K562 (cell line): ENCODE results near the gene DPYSL4. TPM values are rescaled to one million over a fixed set of nuclear protein-coding genes. Genes with fewer than 3 reads are reported as not detected.

Experiments
- ATAC-seq: fragments of 200-7000 bp; cut with Tn5 transposase; 3 replicates; pipeline ENCODE4 v1.9.1; 2020; ENCODE audit warnings: moderate library complexity
- BruUV-seq: library from RNA; stranded (reverse); fragments of 400-500 nt; replicated peaks from 2 replicates; lab custom pipeline; 2021; lab: Mats Ljungman, UMichigan
- CTCF ChIA-PET: fragments of 300-600 bp; formaldehyde crosslinking; extraction: SDS; loops from one replicate; lab custom pipeline; 2021; ENCODE audit warnings: low intra/inter-chr PET ratio; lab: Yijun Ruan, JAX
- POLR2A ChIA-PET: fragments of 300-600, 350-650 bp; sonication (Branson Sonifier 250); formaldehyde crosslinking; extraction: SDS; loops from one replicate; lab custom pipeline; 2021; ENCODE audit warnings: antibody characterized with exemption, inconsistent platforms; lab: Yijun Ruan, JAX
- DNase-seq, 4 experiments: peaks; one replicate each; pipeline versions ENCODE4 v3.0.0 to v3.0.0-alpha.2; 2011 to 2018; ENCODE audit warnings: low spot score in 3 of 4, mixed read lengths in 3 of 4; ENCODE audit errors: extremely low read depth in 1 of 4
- FAIRE-seq: peaks from 2 replicates; lab custom pipeline; 2011; peaks lifted over from hg19 to GRCh38; lab: Jason Lieb, UNC
- H2AFZ ChIP-seq: 2 replicates; pipeline ENCODE4 v1.6.0; 2011; ENCODE audit warnings: low read depth, low read length, control low read depth, inconsistent platforms
- H3K27ac ChIP-seq: fragments of 200-600 bp; 3 replicates; pipeline ENCODE4 v1.8.0; 2011; ENCODE audit warnings: low read depth, mild to moderate bottlenecking, control low read depth, inconsistent platforms, low read length, moderate library complexity, mixed read lengths; ENCODE audit errors: extremely low read depth
- H3K27me3 ChIP-seq, 2 experiments: fragments of 300-600 bp in 1 of 2; 2 replicates in 1 of 2; 3 replicates in 1 of 2; pipeline versions ENCODE4 v1.6.0 to v1.8.0; 2011; ENCODE audit warnings: inconsistent platforms in 2 of 2, low read length in 2 of 2, mild to moderate bottlenecking in 1 of 2, mixed read lengths in 1 of 2, moderate library complexity in 1 of 2; ENCODE audit not compliant: control insufficient read depth in 2 of 2, insufficient read depth in 2 of 2
- H3K36me3 ChIP-seq: fragments of 300-600 bp; 3 replicates; pipeline ENCODE4 v1.8.0; 2011; ENCODE audit warnings: mild to moderate bottlenecking, low read length, inconsistent platforms; ENCODE audit not compliant: control insufficient read depth, insufficient read depth
- H3K4me1 ChIP-seq, 2 experiments: fragments of 200-600 bp in 1 of 2; replicated peaks in 1 of 2; 2 replicates in 1 of 2; 3 replicates in 1 of 2; pipeline versions ENCODE4 v1.5.1 to v1.8.0; 2011; ENCODE audit warnings: inconsistent platforms in 2 of 2, low read length in 2 of 2, mild to moderate bottlenecking in 1 of 2, mixed read lengths in 1 of 2, moderate library complexity in 1 of 2; ENCODE audit not compliant: control insufficient read depth in 2 of 2, insufficient read depth in 2 of 2
- H3K4me2 ChIP-seq: 2 replicates; pipeline ENCODE4 v1.6.1; 2011; ENCODE audit warnings: low read length, control low read depth, inconsistent platforms, mixed read lengths; ENCODE audit not compliant: insufficient read depth
- H3K4me3 ChIP-seq: fragments of 200-600 bp; sonication (generic), shearing (Covaris generic); 2 replicates; pipeline ENCODE4 v1.5.1; 2016; ENCODE audit warnings: control low read depth, inconsistent platforms
- H3K79me2 ChIP-seq: fragments of 200-600 bp; 3 replicates; pipeline ENCODE4 v1.8.0; 2011; ENCODE audit warnings: low read length, inconsistent platforms; ENCODE audit not compliant: control insufficient read depth, insufficient read depth
- H3K9ac ChIP-seq, 2 experiments: 2 replicates each; pipeline versions ENCODE4 v1.6.0 to v1.6.1; 2011; ENCODE audit warnings: low read depth in 2 of 2, low read length in 2 of 2, control low read depth in 1 of 2, inconsistent platforms in 1 of 2, mild to moderate bottlenecking in 1 of 2, mixed read lengths in 1 of 2; ENCODE audit not compliant: insufficient read depth in 1 of 2
- H3K9me1 ChIP-seq: one replicate; pipeline ENCODE4 v1.6.0; 2011; ENCODE audit warnings: inconsistent platforms, mild to moderate bottlenecking, low read length, moderate library complexity; ENCODE audit not compliant: control insufficient read depth, insufficient read depth
- H3K9me3 ChIP-seq: replicated peaks from 2 replicates; pipeline ENCODE4 v1.5.1; 2011; ENCODE audit warnings: low read depth, low read length, inconsistent platforms; ENCODE audit not compliant: control insufficient read depth, insufficient read depth
- H4K20me1 ChIP-seq: replicated peaks from 2 replicates; pipeline ENCODE4 v1.6.1; 2011; ENCODE audit warnings: low read length, inconsistent platforms, mixed read lengths; ENCODE audit not compliant: control insufficient read depth, insufficient read depth
- BACH1 ChIP-seq: fragments of 200-800 bp; sonication (Bioruptor generic); IDR thresholded peaks from 2 replicates; pipeline ENCODE4 v1.6.1; 2016; ENCODE audit warnings: missing genetic modification characterization, missing compliant biosample characterization
- CXXC5 ChIP-seq: fragments of 250-450 bp; sonication (Bioruptor Pico); IDR thresholded peaks from 2 replicates; pipeline ENCODE4 v1.8.0; 2022; ENCODE audit warnings: inconsistent platforms, mild to moderate bottlenecking, moderate library complexity
- EGR1 ChIP-seq: fragments of 450-650 bp; conservative IDR thresholded peaks from 2 replicates; pipeline ENCODE4 v1.6.1; 2017; ENCODE audit warnings: mild to moderate bottlenecking
- FOSL1 ChIP-seq: fragments of 200-800 bp; sonication (Bioruptor generic); conservative IDR thresholded peaks from 2 replicates; pipeline ENCODE4 v1.6.1; 2016; ENCODE audit warnings: missing genetic modification characterization, missing compliant biosample characterization
- GTF2E2 ChIP-seq: fragments of 200-800 bp; sonication (Bioruptor generic); IDR thresholded peaks from 2 replicates; pipeline ENCODE4 v1.6.1; 2016; ENCODE audit warnings: missing genetic modification characterization, missing compliant biosample characterization
- MBD1 ChIP-seq: fragments of 250-450 bp; sonication (Bioruptor Pico); IDR thresholded peaks from 2 replicates; pipeline ENCODE4 v1.8.0; 2022; ENCODE audit warnings: inconsistent platforms
- NKRF ChIP-seq: fragments of 450-650 bp; IDR thresholded peaks from 2 replicates; pipeline ENCODE4 v1.6.1; 2016; ENCODE audit warnings: borderline replicate concordance
- NUFIP1 ChIP-seq: fragments of 450-650 bp; IDR thresholded peaks from 2 replicates; pipeline ENCODE4 v1.6.1; 2018; ENCODE audit not compliant: partially characterized antibody
- PREB ChIP-seq: sonication (generic); formaldehyde crosslinking; IDR thresholded peaks from 2 replicates; pipeline ENCODE4 v1.8.1; 2023; ENCODE audit warnings: mild to moderate bottlenecking, missing genetic modification reagents
- PRPF4 ChIP-seq: fragments of 200-400 bp; formaldehyde crosslinking; IDR thresholded peaks from one replicate; pipeline ENCODE4 v1.6.1; 2017; ENCODE audit warnings: low read length, low read depth, mild to moderate bottlenecking; ENCODE audit not compliant: insufficient read depth, poor library complexity, severe bottlenecking
- RNF2 ChIP-seq: sonication (generic); IDR thresholded peaks from 2 replicates; pipeline ENCODE4 v1.6.1; 2016
- SMAD3 ChIP-seq: fragments of 450-650 bp; formaldehyde crosslinking; conservative IDR thresholded peaks from 2 replicates; pipeline ENCODE4 v1.4.0; 2020; ENCODE audit warnings: mild to moderate bottlenecking
- SMAD4 ChIP-seq: fragments of 250-450 bp; sonication (Bioruptor Pico); conservative IDR thresholded peaks from 2 replicates; pipeline ENCODE4 v1.8.0; 2021; ENCODE audit warnings: inconsistent platforms, mild to moderate bottlenecking, moderate library complexity
- ZNF282 ChIP-seq: sonication (generic); formaldehyde crosslinking; IDR thresholded peaks from 2 replicates; pipeline ENCODE4 v1.8.1; 2023; ENCODE audit warnings: missing genetic modification reagents
- ZNF717 ChIP-seq: fragments of 250-450 bp; sonication (Bioruptor Pico); IDR thresholded peaks from 2 replicates; pipeline ENCODE4 v1.5.0; 2021
- WGBS: fragments of 100-300 bp; shearing (Covaris generic); methylation state at CpG from one replicate; pipeline ENCODE4 v1.1.6; 2016; ENCODE audit warnings: low coverage, mixed read lengths; ENCODE audit not compliant: insufficient coverage; ENCODE audit errors: missing lambda C conversion rate; 5-methylcytosine and 5-hydroxymethylcytosine counted together
- in situ Hi-C: fragments of 300-500 bp; cut with MboI; formaldehyde crosslinking; loops from 4 replicates; pipeline ENCODE4 v1.15.0; 2018; ENCODE audit warnings: inconsistent platforms, mixed read lengths
- intact Hi-C: fragments of 100-400 bp; cut with micrococcal nuclease; formaldehyde crosslinking; loops from 2 replicates; pipeline ENCODE4 v1.14.2; 2022
- polyA plus RNA-seq, 8 experiments: library from polyadenylated mRNA; depleted of rRNA in 4 of 8; stranded (reverse) in 5 of 8; unstranded in 3 of 8; fragments of >200 nt; fragmentation: Nextera tagmentation in 2 of 8; fragmentation: Illumina TruSeq in 1 of 8; extraction: Ambion mirVana in 2 of 8; extraction: Trizol in 1 of 8; gene quantifications; 2 replicates each; pipeline versions ENCODE4 v1.2.1 to v1.2.3, GENCODE V29; 2011 to 2014; ENCODE audit warnings: inconsistent platforms in 1 of 8, missing spikeins in 1 of 8
- total RNA-seq, 7 experiments: library from RNA; depleted of rRNA in 6 of 7; stranded (reverse); fragments of >200 nt in 6 of 7; fragmentation: Illumina TruSeq in 2 of 7; extraction: Trizol in 2 of 7; gene quantifications; 2 replicates each; pipeline versions ENCODE4 v1.2.1 to v1.2.3, GENCODE V29; 2011 to 2021; ENCODE audit warnings: low replicate concordance in 1 of 7
- TF ChIP-seq, protein P1 (sequence below), 2 experiments: IDR thresholded peaks; 2 replicates each; pipeline ENCODE4 v1.6.1; 2012; ENCODE audit warnings: improper control_type of control experiment in 2 of 2, low read depth in 2 of 2, low read length in 2 of 2, borderline replicate concordance in 1 of 2

DPYSL4 gene
- total and polyA plus RNA-seq, 9 of the 15 experiments (the other 6 are each of a cell fraction or from before 2014, with no cell fraction given), result 0.03 TPM; not detected in 8

DNA sequence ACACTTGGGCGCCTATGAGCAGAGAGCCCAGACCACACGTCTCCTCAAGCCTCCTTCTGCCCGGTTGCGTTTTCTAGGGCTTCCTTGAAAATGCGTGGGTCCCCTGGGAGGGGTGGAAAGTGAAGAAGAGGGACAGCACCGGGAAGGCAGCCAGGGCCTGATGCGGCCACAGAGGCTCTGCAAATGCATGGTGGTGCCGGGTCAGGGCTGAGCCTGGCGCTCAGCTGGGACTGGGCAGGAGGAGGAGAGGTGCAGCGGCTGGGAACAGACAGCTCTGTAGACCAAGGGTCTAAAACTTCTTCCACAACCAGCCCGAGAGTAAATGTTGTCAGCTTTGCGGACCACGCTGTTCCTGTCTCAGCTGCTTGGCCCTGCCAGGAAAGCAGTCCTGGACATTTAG lies 1.6 kb downstream of the DPYSL4 start:
- ATAC-seq (no peak), DNase-seq (no peak), FAIRE-seq (no peak)
- Histone ChIP-seq H3K36me3 (no peaks in the 10 kb centered on the region), H3K27me3 (peaks cover 0 to 30% of the 10 kb centered on the region in 2 experiments; a peak in 2 of 5 replicates), H3K9me3 (no peaks in the 10 kb centered on the region), H4K20me1 (no peaks in the 10 kb centered on the region), H3K9me1 (no peaks in the 10 kb centered on the region), H3K9ac (no peak overlapping the region), H3K27ac (no peak overlapping the region), H3K4me3 (no peak overlapping the region), H3K4me2 (no peak overlapping the region), H3K4me1 (peaks cover 0 to 25% of the 10 kb centered on the region in 2 experiments; a peak in 2 of 5 replicates), H3K79me2 (no peaks in the 10 kb centered on the region), H2AFZ (no peak overlapping the region)
- no TSS peak for BruUV-seq
- WGBS, result 1% methylated on average over 11 of the region's 13 CpGs
- POLR2A ChIA-PET, result interaction anchor here (0.7 kb wide), 1 partner anchor 57 kb away, joined by 3 read pairs; no protein-coding TSS in a partner anchor
- CTCF ChIA-PET, result no interaction called here
- in situ Hi-C loops, result no loop called here
- intact Hi-C loops, result no loop called here
- TF ChIP-seq PREB (no peak), NKRF (no peak), SMAD3 (CRISPR knock-in tag) (no peak), RNF2 (no peak), NUFIP1 (no peak), CXXC5 (CRISPR knock-in tag) (no peak), EGR1 (no peak), ZNF717 (no peak), FOSL1 (tag) (no peak), ZNF282 (CRISPR knock-in tag) (no peak), MBD1 (no peak), PRPF4 (no peak), BACH1 (tag) (no peak), GTF2E2 (no peak), SMAD4 (no peak)
- TF ChIP-seq, protein P1, sequence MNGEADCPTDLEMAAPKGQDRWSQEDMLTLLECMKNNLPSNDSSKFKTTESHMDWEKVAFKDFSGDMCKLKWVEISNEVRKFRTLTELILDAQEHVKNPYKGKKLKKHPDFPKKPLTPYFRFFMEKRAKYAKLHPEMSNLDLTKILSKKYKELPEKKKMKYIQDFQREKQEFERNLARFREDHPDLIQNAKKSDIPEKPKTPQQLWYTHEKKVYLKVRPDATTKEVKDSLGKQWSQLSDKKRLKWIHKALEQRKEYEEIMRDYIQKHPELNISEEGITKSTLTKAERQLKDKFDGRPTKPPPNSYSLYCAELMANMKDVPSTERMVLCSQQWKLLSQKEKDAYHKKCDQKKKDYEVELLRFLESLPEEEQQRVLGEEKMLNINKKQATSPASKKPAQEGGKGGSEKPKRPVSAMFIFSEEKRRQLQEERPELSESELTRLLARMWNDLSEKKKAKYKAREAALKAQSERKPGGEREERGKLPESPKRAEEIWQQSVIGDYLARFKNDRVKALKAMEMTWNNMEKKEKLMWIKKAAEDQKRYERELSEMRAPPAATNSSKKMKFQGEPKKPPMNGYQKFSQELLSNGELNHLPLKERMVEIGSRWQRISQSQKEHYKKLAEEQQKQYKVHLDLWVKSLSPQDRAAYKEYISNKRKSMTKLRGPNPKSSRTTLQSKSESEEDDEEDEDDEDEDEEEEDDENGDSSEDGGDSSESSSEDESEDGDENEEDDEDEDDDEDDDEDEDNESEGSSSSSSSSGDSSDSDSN (IDR thresholded peaks at IDR 0.05; ENCODE audit: borderline replicate concordance in 1 of 2, low read depth in 2 of 2, low read length in 2 of 2), result no peak
